MV-4-11 (cell line): Measurements from ENCODE around the gene GANAB.
"Not testable (repeated sequence)": the region's sequence is repeated elsewhere in the genome, so short reads cannot be mapped to it uniquely, and the experiment has no call there.

ENCODE experiments used
- DNase-seq: peaks from one replicate; lab custom pipeline; 2025; lab: John Stamatoyannopoulos, UW

GANAB gene

GRCh38 chr11:62621567-62622470 is 24.6 kb downstream of the GANAB start, which contains the start of gene B3GAT3:
Gene B3GAT3 (minus strand): TSS chr11:62621986. CDS start chr11:62621947, 39 bp downstream.
- DNase-seq, result peak; percentile 98

GRCh38 chr11:62621027-62621566 is 25.3 kb downstream of the GANAB start:
- DNase-seq, result peak; percentile 30

GRCh38 chr11:62616957-62617356 is 29.5 kb downstream of the GANAB start:
- not testable (repeated sequence) for DNase-seq

GRCh38 chr11:62615521-62615920 is 30.9 kb downstream of the GANAB start:
- DNase-seq, result no peak

- DNase-seq, result no peak
These were observed 32.1 kb downstream of the GANAB start for GRCh38 chr11:62614275-62614674.

GRCh38 chr11:62613291-62613778 is 33.1 kb downstream of the GANAB start:
- no peak for DNase-seq

GRCh38 chr11:62612366-62613290 is 33.8 kb downstream of the GANAB start, which contains the start of the genes EML3 and ROM1:
Gene EML3 (minus strand): TSS chr11:62612775. CDS start chr11:62612457, 318 bp downstream.
Gene ROM1 (plus strand): TSS chr11:62613257. CDS start chr11:62613282, 25 bp downstream.
- peak; percentile 64 for DNase-seq

GRCh38 chr11:62611705-62612365 is 34.6 kb downstream of the GANAB start:
- DNase-seq, result peak; percentile 29

- DNase-seq, result no peak
These were observed 35.4 kb downstream of the GANAB start for GRCh38 chr11:62610814-62611704.

- no peak for DNase-seq
These were observed 36.0 kb downstream of the GANAB start for GRCh38 chr11:62610403-62610802.

GRCh38 chr11:62608776-62609175 is 37.6 kb downstream of the GANAB start:
- DNase-seq, result no peak

GRCh38 chr11:62607714-62608113 is 38.7 kb downstream of the GANAB start:
- peak; percentile 75 for DNase-seq

GRCh38 chr11:62605902-62606301 is 40.5 kb downstream of the GANAB start:
- DNase-seq, result no peak

- DNase-seq, result no peak
These were observed 40.9 kb downstream of the GANAB start for GRCh38 chr11:62605467-62605866.

GRCh38 chr11:62604460-62605120 is 41.8 kb downstream of the GANAB start:
- no peak for DNase-seq

- no peak for DNase-seq
These were observed 42.6 kb downstream of the GANAB start for GRCh38 chr11:62603776-62604299.

- no peak for DNase-seq
These were observed 43.4 kb downstream of the GANAB start for GRCh38 chr11:62603072-62603408.

- DNase-seq, result peak; percentile 46
These were observed 44.0 kb downstream of the GANAB start for GRCh38 chr11:62602141-62603071.
